K562 (cell line): Measurements from ENCODE around the gene AKT3. TPM values are rescaled to one million over a fixed set of nuclear protein-coding genes. Genes with fewer than 3 reads are reported as not detected.

Experiments used
- ATAC-seq: fragments of 200-7000 bp; cut with Tn5 transposase; 3 replicates; pipeline ENCODE4 v1.9.1; 2020; ENCODE audit warnings: moderate library complexity
- BruUV-seq: library from RNA; stranded (reverse); fragments of 400-500 nt; replicated peaks from 2 replicates; lab custom pipeline; 2021; lab: Mats Ljungman, UMichigan
- CTCF ChIA-PET: fragments of 300-600 bp; formaldehyde crosslinking; extraction: SDS; loops from one replicate; lab custom pipeline; 2021; ENCODE audit warnings: low intra/inter-chr PET ratio; lab: Yijun Ruan, JAX
- POLR2A ChIA-PET: fragments of 300-600, 350-650 bp; sonication (Branson Sonifier 250); formaldehyde crosslinking; extraction: SDS; loops from one replicate; lab custom pipeline; 2021; ENCODE audit warnings: antibody characterized with exemption, inconsistent platforms; lab: Yijun Ruan, JAX
- DNase-seq, 4 experiments: peaks; one replicate each; pipeline versions ENCODE4 v3.0.0 to v3.0.0-alpha.2; 2011 to 2018; ENCODE audit warnings: low spot score in 3 of 4, mixed read lengths in 3 of 4; ENCODE audit errors: extremely low read depth in 1 of 4
- FAIRE-seq: peaks from 2 replicates; lab custom pipeline; 2011; peaks lifted over from hg19 to GRCh38; lab: Jason Lieb, UNC
- H2AFZ ChIP-seq: 2 replicates; pipeline ENCODE4 v1.6.0; 2011; ENCODE audit warnings: low read depth, low read length, control low read depth, inconsistent platforms
- H3K27ac ChIP-seq: fragments of 200-600 bp; 3 replicates; pipeline ENCODE4 v1.8.0; 2011; ENCODE audit warnings: low read depth, mild to moderate bottlenecking, control low read depth, inconsistent platforms, low read length, moderate library complexity, mixed read lengths; ENCODE audit errors: extremely low read depth
- H3K27me3 ChIP-seq, 2 experiments: fragments of 300-600 bp in 1 of 2; 2 replicates in 1 of 2; 3 replicates in 1 of 2; pipeline versions ENCODE4 v1.6.0 to v1.8.0; 2011; ENCODE audit warnings: inconsistent platforms in 2 of 2, low read length in 2 of 2, mild to moderate bottlenecking in 1 of 2, mixed read lengths in 1 of 2, moderate library complexity in 1 of 2; ENCODE audit not compliant: control insufficient read depth in 2 of 2, insufficient read depth in 2 of 2
- H3K36me3 ChIP-seq: fragments of 300-600 bp; 3 replicates; pipeline ENCODE4 v1.8.0; 2011; ENCODE audit warnings: mild to moderate bottlenecking, low read length, inconsistent platforms; ENCODE audit not compliant: control insufficient read depth, insufficient read depth
- H3K4me1 ChIP-seq, 2 experiments: fragments of 200-600 bp in 1 of 2; replicated peaks in 1 of 2; 2 replicates in 1 of 2; 3 replicates in 1 of 2; pipeline versions ENCODE4 v1.5.1 to v1.8.0; 2011; ENCODE audit warnings: inconsistent platforms in 2 of 2, low read length in 2 of 2, mild to moderate bottlenecking in 1 of 2, mixed read lengths in 1 of 2, moderate library complexity in 1 of 2; ENCODE audit not compliant: control insufficient read depth in 2 of 2, insufficient read depth in 2 of 2
- H3K4me2 ChIP-seq: 2 replicates; pipeline ENCODE4 v1.6.1; 2011; ENCODE audit warnings: low read length, control low read depth, inconsistent platforms, mixed read lengths; ENCODE audit not compliant: insufficient read depth
- H3K4me3 ChIP-seq: fragments of 200-600 bp; sonication (generic), shearing (Covaris generic); 2 replicates; pipeline ENCODE4 v1.5.1; 2016; ENCODE audit warnings: control low read depth, inconsistent platforms
- H3K79me2 ChIP-seq: fragments of 200-600 bp; 3 replicates; pipeline ENCODE4 v1.8.0; 2011; ENCODE audit warnings: low read length, inconsistent platforms; ENCODE audit not compliant: control insufficient read depth, insufficient read depth
- H3K9ac ChIP-seq, 2 experiments: 2 replicates each; pipeline versions ENCODE4 v1.6.0 to v1.6.1; 2011; ENCODE audit warnings: low read depth in 2 of 2, low read length in 2 of 2, control low read depth in 1 of 2, inconsistent platforms in 1 of 2, mild to moderate bottlenecking in 1 of 2, mixed read lengths in 1 of 2; ENCODE audit not compliant: insufficient read depth in 1 of 2
- H3K9me1 ChIP-seq: one replicate; pipeline ENCODE4 v1.6.0; 2011; ENCODE audit warnings: inconsistent platforms, mild to moderate bottlenecking, low read length, moderate library complexity; ENCODE audit not compliant: control insufficient read depth, insufficient read depth
- H3K9me3 ChIP-seq: replicated peaks from 2 replicates; pipeline ENCODE4 v1.5.1; 2011; ENCODE audit warnings: low read depth, low read length, inconsistent platforms; ENCODE audit not compliant: control insufficient read depth, insufficient read depth
- H4K20me1 ChIP-seq: replicated peaks from 2 replicates; pipeline ENCODE4 v1.6.1; 2011; ENCODE audit warnings: low read length, inconsistent platforms, mixed read lengths; ENCODE audit not compliant: control insufficient read depth, insufficient read depth
- CBX8 ChIP-seq: fragments of 200-600 bp; sonication (generic); IDR thresholded peaks from 2 replicates; pipeline ENCODE4 v1.6.1; 2012; ENCODE audit warnings: borderline replicate concordance, mixed run types, low read depth, mild to moderate bottlenecking, moderate library complexity, mixed read lengths, low read length, control low read depth, inconsistent platforms; ENCODE audit not compliant: poor library complexity, severe bottlenecking; ENCODE audit errors: extremely low read depth
- ESRRB ChIP-seq: fragments of 250-450 bp; sonication (Bioruptor Pico); IDR thresholded peaks from 2 replicates; pipeline ENCODE4 v1.5.0; 2020; ENCODE audit warnings: mild to moderate bottlenecking, moderate library complexity, borderline replicate concordance
- KAT7 ChIP-seq: sonication (generic); formaldehyde crosslinking; IDR thresholded peaks from 2 replicates; pipeline ENCODE4 v1.8.0; 2022; ENCODE audit warnings: missing genetic modification reagents, mild to moderate bottlenecking, borderline replicate concordance
- LEF1 ChIP-seq: fragments of 450-650 bp; IDR thresholded peaks from 2 replicates; pipeline ENCODE4 v1.6.1; 2016; ENCODE audit warnings: mild to moderate bottlenecking
- NEUROD1 ChIP-seq: fragments of 150-350 bp; IDR thresholded peaks from 2 replicates; pipeline ENCODE4 v1.6.1; 2014; ENCODE audit warnings: borderline replicate concordance, low read length, low read depth; ENCODE audit not compliant: partially characterized antibody
- PPARD ChIP-seq: fragments of 250-450 bp; sonication (Bioruptor Pico); IDR thresholded peaks from 2 replicates; pipeline ENCODE4 v1.8.0; 2022; ENCODE audit warnings: inconsistent platforms, mild to moderate bottlenecking, moderate library complexity
- RCOR1 ChIP-seq, 2 experiments: IDR thresholded peaks; 2 replicates each; pipeline ENCODE4 v1.6.1; 2012; ENCODE audit warnings: low read depth in 2 of 2, low read length in 2 of 2, borderline replicate concordance in 1 of 2, improper control_type of control experiment in 1 of 2
- STAG1 ChIP-seq: sonication (generic); formaldehyde crosslinking; IDR thresholded peaks from 2 replicates; pipeline ENCODE4 v1.5.0; 2020; ENCODE audit warnings: missing genetic modification reagents, borderline replicate concordance
- STAT5A ChIP-seq: IDR thresholded peaks from 2 replicates; pipeline ENCODE4 v1.6.1; 2012; ENCODE audit warnings: low read length, inconsistent platforms, borderline replicate concordance
- ZNF133 ChIP-seq: fragments of 250-450 bp; sonication (Bioruptor Pico); IDR thresholded peaks from 2 replicates; pipeline ENCODE4 v1.4.0; 2020; ENCODE audit warnings: mild to moderate bottlenecking
- ZNF224 ChIP-seq: sonication (generic); formaldehyde crosslinking; IDR thresholded peaks from 2 replicates; pipeline ENCODE4 v1.8.0; 2022; ENCODE audit warnings: mild to moderate bottlenecking, missing genetic modification reagents
- ZNF584 ChIP-seq: fragments of 200-800 bp; sonication (Bioruptor generic); IDR thresholded peaks from 2 replicates; pipeline ENCODE4 v1.6.1; 2016; ENCODE audit warnings: low read depth, mild to moderate bottlenecking, missing genetic modification characterization, missing compliant biosample characterization
- WGBS: fragments of 100-300 bp; shearing (Covaris generic); methylation state at CpG from one replicate; pipeline ENCODE4 v1.1.6; 2016; ENCODE audit warnings: low coverage, mixed read lengths; ENCODE audit not compliant: insufficient coverage; ENCODE audit errors: missing lambda C conversion rate; 5-methylcytosine and 5-hydroxymethylcytosine counted together
- in situ Hi-C: fragments of 300-500 bp; cut with MboI; formaldehyde crosslinking; loops from 4 replicates; pipeline ENCODE4 v1.15.0; 2018; ENCODE audit warnings: inconsistent platforms, mixed read lengths
- intact Hi-C: fragments of 100-400 bp; cut with micrococcal nuclease; formaldehyde crosslinking; loops from 2 replicates; pipeline ENCODE4 v1.14.2; 2022
- polyA plus RNA-seq, 8 experiments: library from polyadenylated mRNA; depleted of rRNA in 4 of 8; stranded (reverse) in 5 of 8; unstranded in 3 of 8; fragments of >200 nt; fragmentation: Nextera tagmentation in 2 of 8; fragmentation: Illumina TruSeq in 1 of 8; extraction: Ambion mirVana in 2 of 8; extraction: Trizol in 1 of 8; gene quantifications; 2 replicates each; pipeline versions ENCODE4 v1.2.1 to v1.2.3, GENCODE V29; 2011 to 2014; ENCODE audit warnings: inconsistent platforms in 1 of 8, missing spikeins in 1 of 8
- total RNA-seq, 7 experiments: library from RNA; depleted of rRNA in 6 of 7; stranded (reverse); fragments of >200 nt in 6 of 7; fragmentation: Illumina TruSeq in 2 of 7; extraction: Trizol in 2 of 7; gene quantifications; 2 replicates each; pipeline versions ENCODE4 v1.2.1 to v1.2.3, GENCODE V29; 2011 to 2021; ENCODE audit warnings: low replicate concordance in 1 of 7

The AKT3 gene
- total and polyA plus RNA-seq, 9 of the 15 experiments (the other 6 are each of a cell fraction or from before 2014, with no cell fraction given), result 0.04 to 0.54 (median 0.18) TPM; not detected in 1

- ChIA-PET POLR2A (interaction anchor here (1.0 kb wide), 1 partner anchor 27 kb away, joined by 3 read pairs; no protein-coding TSS in a partner anchor), CTCF (no interaction called here)
- H3K27ac ChIP-seq, result no peak overlapping the region
- TF ChIP-seq STAT5A, result no peak
- no peak for TF ChIP-seq NEUROD1
- no peaks in the 10 kb centered on the region for H3K9me1 ChIP-seq
- no peak overlapping the region for H3K9ac ChIP-seq
- no peaks in the 10 kb centered on the region for H4K20me1 ChIP-seq
- H3K27me3 ChIP-seq, result no peaks in the 10 kb centered on the region
- H3K9me3 ChIP-seq, result no peaks in the 10 kb centered on the region
- no peak overlapping the region for H3K4me3 ChIP-seq
- WGBS, result 32% methylated on average over 11 of the region's 11 CpGs
- intact Hi-C loops, result no loop called here
- no peaks in the 10 kb centered on the region for H3K79me2 ChIP-seq
- in situ Hi-C loops, result no loop called here
- no peaks in the 10 kb centered on the region for H3K4me1 ChIP-seq
- ATAC-seq (no peak), FAIRE-seq (no peak), DNase-seq (no peak)
- no TSS peak for BruUV-seq
- no peaks in the 10 kb centered on the region; the same call in 2 of the 3 replicates for H3K36me3 ChIP-seq
- no peak overlapping the region for H2AFZ ChIP-seq
- no peak overlapping the region for H3K4me2 ChIP-seq
Observed at GRCh38 chr1:243455760-243456651, 394.0 kb downstream of the AKT3 start.

GRCh38 chr1:243454328-243454997 is 395.6 kb downstream of the AKT3 start:
- in situ Hi-C loops, result no loop called here
- H3K27ac ChIP-seq, result no peak overlapping the region
- POLR2A ChIA-PET, result interaction anchor here (1.4 kb wide), 1 partner anchor 11 kb away, joined by 5 read pairs; no protein-coding TSS in a partner anchor
- 46% methylated on average over 17 of the region's 17 CpGs for WGBS
- FAIRE-seq (no peak), ATAC-seq (no peak)
- H3K4me1 ChIP-seq, result no peaks in the 10 kb centered on the region
- H4K20me1 ChIP-seq, result no peaks in the 10 kb centered on the region
- no peaks in the 10 kb centered on the region for H3K9me3 ChIP-seq
- H2AFZ ChIP-seq, result no peak overlapping the region
- intact Hi-C loops, result no loop called here
- TF ChIP-seq STAG1 (CRISPR knock-in tag) (no peak), ZNF584 (no peak), KAT7 (CRISPR knock-in tag) (no peak), LEF1 (no peak), ESRRB (no peak), RCOR1 (IDR thresholded peaks at IDR 0.05; ENCODE audit: borderline replicate concordance in 1 of 2, low read depth in 2 of 2, low read length in 2 of 2) (no peak), PPARD (no peak), ZNF224 (CRISPR knock-in tag) (no peak), CBX8 (no peak), ZNF133 (CRISPR knock-in tag) (no peak)
- TF ChIP-seq, all 486 proteins: peak for 0
- DNase-seq, result no peak
- Histone ChIP-seq H3K4me2 (no peak overlapping the region), H3K9ac (no peak overlapping the region), H3K9me1 (no peaks in the 10 kb centered on the region), H3K36me3 (no peaks in the 10 kb centered on the region), H3K27me3 (no peaks in the 10 kb centered on the region), H3K79me2 (no peaks in the 10 kb centered on the region), H3K4me3 (no peak overlapping the region)
- BruUV-seq, result no TSS peak
- CTCF ChIA-PET, result no interaction called here
